ENCODE measurements around the gene SLC29A2. TPM values are rescaled to one million over a fixed set of nuclear protein-coding genes. Genes with fewer than 3 reads are reported as not detected.

The SLC29A2 gene
- total RNA-seq, 1 donor from 2014 or later, result 5.7 TPM

DNA sequence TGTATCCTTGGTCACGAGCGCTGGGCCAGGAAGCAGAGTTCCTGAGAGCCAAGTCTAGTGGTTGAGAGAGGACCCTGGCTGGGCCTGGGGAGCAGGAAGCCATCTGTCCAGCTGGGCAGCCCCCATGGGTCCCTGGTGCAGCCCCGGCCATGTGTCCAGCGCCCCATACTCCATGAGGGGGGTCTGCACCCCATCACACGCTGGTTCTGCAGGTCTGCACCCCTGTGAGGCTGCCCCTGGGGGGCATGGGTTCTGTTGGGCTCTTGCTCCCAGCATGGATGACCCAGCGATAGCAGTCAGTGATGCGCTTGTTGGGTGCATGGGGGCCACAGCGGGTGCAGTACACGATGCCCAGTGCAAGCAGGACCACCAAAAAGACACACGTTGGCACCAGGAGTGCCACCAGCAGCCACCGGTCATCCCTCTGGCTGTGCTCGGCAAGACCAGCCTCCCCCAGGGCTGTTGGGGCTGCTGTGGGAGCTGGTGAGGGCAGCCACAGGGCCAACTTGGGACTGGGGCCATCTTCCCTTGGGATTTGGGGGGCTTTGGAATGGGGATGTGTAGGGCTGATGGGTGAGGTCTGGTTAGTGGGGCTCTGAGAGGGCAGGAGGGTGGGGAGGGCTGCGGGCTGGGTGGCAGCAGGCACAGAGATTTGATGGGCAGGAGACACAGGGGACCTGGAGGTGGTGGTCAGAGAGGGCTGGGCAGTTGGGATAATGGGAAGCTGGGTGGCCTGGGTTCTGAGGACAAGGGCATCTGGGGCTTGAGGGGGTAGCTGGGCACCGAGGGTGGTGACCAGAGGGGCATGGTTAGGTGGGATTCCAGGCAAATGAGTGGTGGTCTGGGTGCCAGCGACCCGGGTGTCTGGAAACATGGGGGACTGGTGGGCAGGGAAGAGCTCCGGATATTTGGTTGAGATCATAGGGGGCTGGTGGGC is 56.7 kb downstream of the SLC29A2 start:
- peaks cover 27% of the 10 kb centered on the region for H3K4me1 Mint-ChIP-seq (ENCODE audit: unreplicated experiment)
- no peaks in the 10 kb centered on the region for H3K9me3 Mint-ChIP-seq (ENCODE audit: unreplicated experiment)
- H3K4me3 Mint-ChIP-seq (ENCODE audit: unreplicated experiment), result peak overlapping the region; percentile 76
- peaks cover 23% of the 10 kb centered on the region for H3K27me3 Mint-ChIP-seq (ENCODE audit: unreplicated experiment)
- H3K27ac Mint-ChIP-seq (ENCODE audit: unreplicated experiment), result peak overlapping the region; percentile 34
- DNase-seq (ENCODE audit: low spot score), result no peak
- peaks cover 5% of the 10 kb centered on the region for H3K36me3 Mint-ChIP-seq (ENCODE audit: low read depth, unreplicated experiment)
- TF ChIP-seq, protein P1, sequence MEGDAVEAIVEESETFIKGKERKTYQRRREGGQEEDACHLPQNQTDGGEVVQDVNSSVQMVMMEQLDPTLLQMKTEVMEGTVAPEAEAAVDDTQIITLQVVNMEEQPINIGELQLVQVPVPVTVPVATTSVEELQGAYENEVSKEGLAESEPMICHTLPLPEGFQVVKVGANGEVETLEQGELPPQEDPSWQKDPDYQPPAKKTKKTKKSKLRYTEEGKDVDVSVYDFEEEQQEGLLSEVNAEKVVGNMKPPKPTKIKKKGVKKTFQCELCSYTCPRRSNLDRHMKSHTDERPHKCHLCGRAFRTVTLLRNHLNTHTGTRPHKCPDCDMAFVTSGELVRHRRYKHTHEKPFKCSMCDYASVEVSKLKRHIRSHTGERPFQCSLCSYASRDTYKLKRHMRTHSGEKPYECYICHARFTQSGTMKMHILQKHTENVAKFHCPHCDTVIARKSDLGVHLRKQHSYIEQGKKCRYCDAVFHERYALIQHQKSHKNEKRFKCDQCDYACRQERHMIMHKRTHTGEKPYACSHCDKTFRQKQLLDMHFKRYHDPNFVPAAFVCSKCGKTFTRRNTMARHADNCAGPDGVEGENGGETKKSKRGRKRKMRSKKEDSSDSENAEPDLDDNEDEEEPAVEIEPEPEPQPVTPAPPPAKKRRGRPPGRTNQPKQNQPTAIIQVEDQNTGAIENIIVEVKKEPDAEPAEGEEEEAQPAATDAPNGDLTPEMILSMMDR (IDR thresholded peaks at IDR 0.05; ENCODE audit: unreplicated experiment), result no peak

DNA sequence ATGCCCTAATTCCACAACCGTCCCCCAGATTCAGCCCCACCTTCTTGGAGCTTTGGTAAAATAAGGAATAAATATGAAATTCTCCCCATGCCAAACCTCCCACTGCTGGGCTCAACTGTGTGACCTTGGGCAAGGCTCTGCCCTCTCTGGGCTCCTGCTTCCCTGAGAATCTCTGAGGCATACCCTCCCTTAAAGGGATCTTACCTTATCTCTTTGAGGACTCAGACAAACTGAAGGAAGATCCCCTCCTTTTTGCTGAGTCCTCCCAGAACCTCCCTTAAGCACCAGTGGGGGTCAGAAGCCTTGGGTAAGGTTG is 57.4 kb downstream of the SLC29A2 start:
- DNase-seq (ENCODE audit: low spot score), result no peak

DNA sequence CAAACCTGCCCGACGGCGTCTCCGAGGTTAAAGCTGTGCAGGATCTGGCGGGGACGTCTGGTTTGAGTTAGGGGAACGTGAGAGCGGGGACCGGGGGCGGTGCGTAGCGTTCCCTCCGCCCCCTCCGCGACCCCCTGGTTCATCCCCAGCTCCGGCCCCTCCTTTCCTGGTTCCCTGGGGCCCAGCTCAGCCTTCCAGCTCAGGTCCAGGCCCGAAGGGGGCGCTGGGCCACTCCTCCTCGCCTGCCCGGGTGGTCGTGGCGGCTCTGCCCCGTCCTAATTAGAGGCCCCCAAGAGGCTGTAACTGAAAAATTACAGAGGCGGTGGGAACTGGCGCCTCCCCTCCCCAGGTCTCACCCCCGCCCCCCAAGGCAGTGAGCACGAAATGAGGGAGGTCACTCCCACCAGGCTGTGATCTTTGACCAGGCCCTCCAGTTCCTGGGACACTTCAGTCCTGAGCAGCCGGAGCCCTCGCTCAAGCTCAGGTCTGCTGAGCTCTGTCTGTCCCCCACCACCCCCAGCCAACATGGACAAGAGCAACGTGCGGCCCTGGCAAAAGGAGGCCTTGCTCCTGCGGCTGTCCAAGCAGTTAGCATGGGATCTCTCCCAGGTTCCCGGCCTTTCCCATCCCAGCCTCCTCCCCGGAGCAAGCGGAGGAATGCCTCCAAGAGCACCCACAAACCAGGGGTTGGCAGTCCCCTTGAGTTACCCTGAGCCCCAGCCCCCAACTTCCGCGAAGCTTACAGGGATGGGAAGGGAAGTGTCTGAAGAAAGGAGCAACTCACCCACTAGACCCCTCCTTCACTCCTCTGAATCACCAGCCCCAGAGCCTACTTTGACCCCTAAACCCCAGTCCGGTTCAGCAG is 58.0 kb downstream of the SLC29A2 start:
- no peak for DNase-seq (ENCODE audit: low spot score)
- Mint-ChIP-seq H3K4me1 (ENCODE audit: unreplicated experiment) (peaks cover 25% of the 10 kb centered on the region), H3K36me3 (ENCODE audit: low read depth, unreplicated experiment) (peaks cover 5% of the 10 kb centered on the region), H3K4me3 (ENCODE audit: unreplicated experiment) (peak overlapping the region; percentile 51), H3K27me3 (ENCODE audit: unreplicated experiment) (peaks cover 25% of the 10 kb centered on the region), H3K27ac (ENCODE audit: unreplicated experiment) (peak overlapping the region; percentile 57), H3K9me3 (ENCODE audit: unreplicated experiment) (no peaks in the 10 kb centered on the region)
- TF ChIP-seq, protein P1 (IDR thresholded peaks at IDR 0.05; ENCODE audit: unreplicated experiment), result no peak

More for the DNA sequence above, 57.4 kb downstream of the SLC29A2 start:
- TF ChIP-seq, protein P1 (IDR thresholded peaks at IDR 0.05; ENCODE audit: unreplicated experiment), result no peak
- peak overlapping the region; percentile 57 for H3K27ac Mint-ChIP-seq (ENCODE audit: unreplicated experiment)
- peaks cover 25% of the 10 kb centered on the region for H3K27me3 Mint-ChIP-seq (ENCODE audit: unreplicated experiment)
- peaks cover 5% of the 10 kb centered on the region for H3K36me3 Mint-ChIP-seq (ENCODE audit: low read depth, unreplicated experiment)
- no peaks in the 10 kb centered on the region for H3K9me3 Mint-ChIP-seq (ENCODE audit: unreplicated experiment)
- H3K4me3 Mint-ChIP-seq (ENCODE audit: unreplicated experiment), result peak overlapping the region; percentile 51
- H3K4me1 Mint-ChIP-seq (ENCODE audit: unreplicated experiment), result peaks cover 29% of the 10 kb centered on the region

DNA sequence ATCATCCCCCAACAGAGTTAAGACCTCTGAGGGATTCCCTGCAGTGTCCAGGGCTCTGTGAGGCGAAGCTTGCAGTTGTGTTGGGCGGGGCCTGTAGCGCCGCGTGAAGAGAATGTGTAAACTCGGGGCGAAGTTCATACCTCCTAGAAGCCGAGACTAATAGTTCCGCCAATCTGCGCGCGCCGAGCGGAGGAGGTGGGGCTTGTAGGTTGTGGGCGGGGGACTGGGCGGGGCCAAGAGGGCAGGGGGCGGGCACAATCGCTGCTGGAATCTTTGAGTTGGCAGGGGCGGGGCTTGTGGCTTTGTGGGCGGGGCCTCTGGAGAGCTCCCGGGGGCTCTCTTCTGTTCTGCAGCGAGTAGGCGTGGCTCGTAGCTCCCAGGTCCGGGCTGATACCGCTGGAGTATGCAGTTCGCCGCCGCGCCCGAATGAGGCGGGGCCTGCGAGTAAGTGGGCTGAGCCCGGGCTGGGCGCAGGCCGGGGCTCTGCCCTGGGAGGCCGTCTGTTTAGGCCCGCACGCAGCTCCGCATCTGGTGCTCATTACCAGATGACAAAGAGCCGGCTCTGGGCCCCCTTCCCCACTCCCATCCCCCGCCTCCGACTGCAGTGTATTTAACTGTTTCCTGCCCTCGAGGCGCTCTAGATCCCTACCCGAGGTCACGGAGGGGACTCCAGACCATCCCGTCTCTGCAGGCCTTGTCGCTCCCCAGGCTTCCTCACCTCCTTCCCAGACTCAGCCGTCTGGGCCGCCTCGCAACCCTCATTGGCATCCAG is 58.8 kb downstream of the SLC29A2 start:
- peak overlapping the region; percentile 57 for H3K27ac Mint-ChIP-seq (ENCODE audit: unreplicated experiment)
- TF ChIP-seq, protein P1 (IDR thresholded peaks at IDR 0.05; ENCODE audit: unreplicated experiment), result no peak
- DNase-seq (ENCODE audit: low spot score), result peak; percentile 99
- peaks cover 23% of the 10 kb centered on the region for H3K4me1 Mint-ChIP-seq (ENCODE audit: unreplicated experiment)
- H3K27me3 Mint-ChIP-seq (ENCODE audit: unreplicated experiment), result peaks cover 25% of the 10 kb centered on the region
- H3K9me3 Mint-ChIP-seq (ENCODE audit: unreplicated experiment), result no peaks in the 10 kb centered on the region
- H3K36me3 Mint-ChIP-seq (ENCODE audit: low read depth, unreplicated experiment), result peaks cover 5% of the 10 kb centered on the region
- H3K4me3 Mint-ChIP-seq (ENCODE audit: unreplicated experiment), result peak overlapping the region; percentile 95

Other genes starting within 250 kb of the SLC29A2 start
- gene KLC2, start 114.1 kb downstream of the SLC29A2 start, total RNA-seq (ENCODE audit: unreplicated experiment), result 35.1 TPM
- gene RAB1B, start 103.1 kb downstream of the SLC29A2 start, total RNA-seq (ENCODE audit: unreplicated experiment), result 189 TPM
- gene CNIH2, start 93.6 kb downstream of the SLC29A2 start, total RNA-seq (ENCODE audit: unreplicated experiment), result 1.9 TPM
- 48.0 TPM for gene YIF1A, start 82.6 kb downstream of the SLC29A2 start, total RNA-seq (ENCODE audit: unreplicated experiment)
- not detected for gene TMEM151A, start 79.9 kb downstream of the SLC29A2 start, total RNA-seq (ENCODE audit: unreplicated experiment)
- 2.9 TPM for gene CD248, start 54.7 kb downstream of the SLC29A2 start, total RNA-seq (ENCODE audit: unreplicated experiment)
- 4.8 TPM for gene RIN1, start 35.3 kb downstream of the SLC29A2 start, total RNA-seq (ENCODE audit: unreplicated experiment)
- 38.4 TPM for gene BRMS1, start 26.7 kb downstream of the SLC29A2 start, total RNA-seq (ENCODE audit: unreplicated experiment)
- gene B4GAT1, start 24.1 kb downstream of the SLC29A2 start, total RNA-seq (ENCODE audit: unreplicated experiment), result 21.4 TPM
- gene NPAS4, start 49.3 kb upstream of the SLC29A2 start, total RNA-seq (ENCODE audit: unreplicated experiment), result not detected
- gene MRPL11, start 67.1 kb upstream of the SLC29A2 start, total RNA-seq (ENCODE audit: unreplicated experiment), result 73.0 TPM
- gene PELI3, start 95.1 kb upstream of the SLC29A2 start, total RNA-seq (ENCODE audit: unreplicated experiment), result 2.0 TPM
- 41.3 TPM for gene DPP3, start 108.7 kb upstream of the SLC29A2 start, total RNA-seq (ENCODE audit: unreplicated experiment)
- gene BBS1, start 138.9 kb upstream of the SLC29A2 start, total RNA-seq (ENCODE audit: unreplicated experiment), result 35.8 TPM
- gene ZDHHC24, start 174.3 kb upstream of the SLC29A2 start, total RNA-seq (ENCODE audit: unreplicated experiment), result 10.3 TPM
- 0.21 TPM for gene ACTN3, start 175.1 kb upstream of the SLC29A2 start, total RNA-seq (ENCODE audit: unreplicated experiment)
- gene CTSF, start 196.8 kb upstream of the SLC29A2 start, total RNA-seq (ENCODE audit: unreplicated experiment), result 9.2 TPM
- 0.54 TPM for gene CCDC87, start 221.3 kb upstream of the SLC29A2 start, total RNA-seq (ENCODE audit: unreplicated experiment)
- 51.2 TPM for gene CCS, start 221.4 kb upstream of the SLC29A2 start, total RNA-seq (ENCODE audit: unreplicated experiment)
- gene RBM14, start 244.9 kb upstream of the SLC29A2 start, total RNA-seq (ENCODE audit: unreplicated experiment), result 84.2 TPM